IPS-NIHi11 (cell line): ENCODE measurements around the gene DESI2.
"Not testable (repeated sequence)": the region's sequence is repeated elsewhere in the genome, so short reads cannot be mapped to it uniquely, and the experiment has no call there.

ENCODE experiments used
- DNase-seq: peaks from one replicate; pipeline ENCODE4 v3.0.0; 2012; ENCODE audit warnings: mixed read lengths, low spot score

Gene DESI2

DNA sequence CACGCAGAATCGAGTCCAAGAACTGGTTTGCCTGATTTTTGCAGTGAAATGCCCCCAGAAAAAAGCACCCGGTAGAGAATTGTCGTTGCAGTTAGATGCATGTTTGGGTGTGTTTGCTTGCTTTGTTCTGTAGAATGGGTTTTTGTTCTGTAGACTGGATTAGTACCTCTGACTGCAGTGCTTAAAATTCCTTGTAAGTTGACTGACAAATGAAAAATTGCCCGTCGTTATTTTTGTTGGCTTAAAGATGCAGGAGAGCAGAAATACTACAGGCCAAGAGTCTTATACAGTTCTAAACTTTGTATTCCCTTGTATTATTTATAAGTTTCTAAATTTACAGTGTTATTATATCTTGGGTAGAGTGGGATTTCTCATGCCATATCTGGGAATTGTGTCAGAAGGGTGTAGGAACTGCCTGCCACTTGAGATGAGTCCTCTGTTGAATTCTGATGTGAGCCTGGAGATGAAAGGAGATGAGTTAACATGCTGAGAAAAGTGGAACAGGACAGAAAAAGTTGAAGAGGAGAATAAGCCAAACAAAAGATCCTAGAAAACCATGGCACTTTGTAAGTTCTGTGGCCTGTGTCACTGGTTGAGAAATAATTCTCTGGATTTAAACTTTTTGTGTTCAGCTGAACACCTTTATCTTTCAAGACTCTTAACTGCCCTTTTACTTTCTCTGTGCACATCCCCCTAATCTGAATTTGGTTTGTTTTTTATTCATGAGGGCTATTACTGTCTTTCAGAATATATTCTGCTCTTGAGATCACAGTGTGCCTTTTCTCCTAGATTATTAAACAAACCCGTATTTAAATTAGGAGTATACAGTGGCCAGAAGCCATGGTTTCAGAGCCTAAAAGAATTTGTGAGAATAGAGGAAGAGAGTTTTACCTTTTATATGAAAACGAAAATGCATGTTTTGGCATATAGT, 1.4 kb downstream of the DESI2 start:
- DNase-seq = no peak

DNA sequence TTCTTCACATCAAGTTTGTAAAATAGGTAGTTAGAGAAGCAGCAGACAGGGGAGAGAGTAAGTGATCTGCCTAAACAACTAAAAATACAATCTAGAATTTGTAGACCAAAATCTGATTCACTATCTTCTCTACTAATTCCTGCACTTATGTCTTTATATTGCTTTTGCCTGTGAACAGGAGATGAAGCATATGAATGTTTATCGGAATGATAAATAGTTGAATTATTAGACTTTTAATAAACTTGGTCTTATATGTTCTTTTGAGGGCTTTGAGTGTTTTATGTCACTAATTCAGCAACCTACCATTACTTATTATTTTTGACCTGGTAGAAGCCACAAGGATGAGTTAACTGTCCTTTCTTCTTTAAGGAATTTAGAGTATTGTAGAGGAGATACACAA, 2.3 kb downstream of the DESI2 start:
- DNase-seq = no peak

DNA sequence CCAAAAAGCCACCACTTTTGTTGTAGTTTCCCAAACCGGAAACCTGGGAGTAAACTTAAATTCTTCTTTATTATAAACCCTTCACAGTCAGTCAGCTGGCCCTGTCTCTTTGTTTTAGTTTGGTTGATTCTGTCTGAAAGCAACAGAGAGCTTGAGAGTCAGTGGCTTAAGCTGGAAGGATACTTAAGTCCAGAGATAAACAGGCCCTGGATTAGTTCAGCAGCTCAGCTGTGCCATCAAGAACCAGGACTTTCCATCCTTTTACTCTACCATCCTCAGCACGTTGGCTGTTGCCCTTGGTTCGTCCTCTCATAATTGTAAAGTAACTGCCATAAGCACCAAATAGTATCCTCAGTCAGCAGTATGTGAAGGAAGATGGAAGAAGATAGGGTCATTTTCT, 4.5 kb downstream of the DESI2 start:
- no peak for DNase-seq

DNA sequence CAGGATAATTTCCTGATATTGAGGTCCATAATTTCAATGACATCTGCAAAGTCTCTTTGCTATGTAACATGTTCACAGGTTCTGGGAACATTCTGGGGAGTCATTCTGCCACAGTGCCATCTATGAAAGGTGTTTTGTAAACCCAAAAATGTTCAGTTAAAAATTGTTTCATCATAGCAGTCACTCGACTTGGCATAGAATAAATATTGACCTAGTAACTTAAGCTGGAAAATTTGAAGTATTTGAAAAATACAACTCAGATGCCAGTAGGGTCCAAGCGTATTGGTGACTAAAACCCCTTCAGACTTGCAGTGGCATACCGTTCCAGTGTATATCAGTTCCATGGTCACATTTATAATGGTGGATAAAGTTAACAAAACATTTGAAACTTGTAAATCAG, 6.8 kb downstream of the DESI2 start:
- no peak for DNase-seq

DNA sequence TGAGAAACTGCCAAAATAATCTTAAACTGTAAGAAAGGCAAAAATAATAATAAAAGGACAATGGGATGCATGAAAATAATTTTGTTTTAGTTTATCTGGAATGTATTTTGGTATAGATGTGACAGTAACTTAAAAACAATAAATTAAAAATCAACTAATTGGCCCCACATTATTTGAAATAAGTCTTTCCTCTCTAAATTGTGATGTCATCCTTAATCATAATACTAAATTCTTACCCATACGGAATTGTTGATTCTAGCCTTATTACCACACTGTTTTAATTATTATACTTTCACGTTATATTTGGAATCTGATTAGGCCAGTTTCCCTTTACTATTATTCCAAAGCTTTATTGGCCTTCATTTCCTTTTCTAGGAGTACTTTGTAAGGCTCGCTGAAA, 7.7 kb downstream of the DESI2 start:
- no peak for DNase-seq

DNA sequence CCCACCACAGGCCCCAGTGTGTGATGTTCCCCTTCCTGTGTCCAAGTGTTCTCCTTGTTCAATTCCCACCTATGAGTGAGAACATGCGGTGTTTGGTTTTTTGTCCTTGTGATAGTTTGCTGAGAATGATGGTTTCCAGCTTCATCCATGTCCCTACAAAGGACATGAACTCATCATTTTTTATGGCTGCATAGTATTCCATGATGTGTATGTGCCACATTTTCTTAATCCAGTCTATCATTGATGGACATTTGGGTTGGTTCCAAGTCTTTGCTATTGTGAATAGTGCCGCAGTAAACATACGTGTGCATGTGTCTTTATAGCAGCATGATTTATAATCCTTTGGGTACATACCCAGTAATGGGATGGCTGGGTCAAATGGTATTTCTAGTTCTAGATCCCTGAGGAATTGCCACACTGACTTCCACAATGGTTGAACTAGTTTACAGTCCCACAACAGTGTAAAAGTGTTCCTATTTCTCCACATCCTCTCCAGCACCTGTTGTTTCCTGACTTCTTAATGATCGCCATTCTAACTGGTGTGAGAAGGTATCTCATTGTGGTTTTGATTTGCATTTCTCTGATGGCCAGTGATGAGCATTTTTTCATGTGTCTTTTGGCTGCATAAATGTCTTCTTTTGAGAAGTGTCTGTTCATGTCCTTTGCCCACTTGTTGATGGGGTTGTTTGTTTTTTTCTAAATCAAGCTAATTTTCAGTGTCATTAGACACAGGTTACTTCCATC, 8.8 kb downstream of the DESI2 start:
- not testable (repeated sequence) for DNase-seq

DNA sequence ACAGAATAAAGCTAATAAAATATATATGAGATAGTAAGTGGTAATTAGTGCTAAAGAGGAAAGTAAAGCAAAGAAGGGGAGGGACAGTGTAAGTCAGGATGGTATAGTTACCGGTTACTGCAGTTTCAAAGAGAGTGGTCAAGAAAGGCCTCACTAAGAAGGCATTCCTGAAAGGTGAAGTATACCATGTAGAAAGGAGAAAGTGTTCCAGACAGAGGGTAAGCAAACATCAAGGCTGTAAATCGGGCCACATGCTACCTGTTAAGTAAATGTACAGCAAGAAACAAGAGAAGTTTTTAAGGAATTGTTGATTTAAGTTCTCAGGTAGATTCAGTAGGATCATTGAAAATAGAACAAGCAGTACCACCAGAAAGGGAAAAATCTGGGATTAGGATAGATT, 9.7 kb downstream of the DESI2 start:
- DNase-seq = no peak

DNA sequence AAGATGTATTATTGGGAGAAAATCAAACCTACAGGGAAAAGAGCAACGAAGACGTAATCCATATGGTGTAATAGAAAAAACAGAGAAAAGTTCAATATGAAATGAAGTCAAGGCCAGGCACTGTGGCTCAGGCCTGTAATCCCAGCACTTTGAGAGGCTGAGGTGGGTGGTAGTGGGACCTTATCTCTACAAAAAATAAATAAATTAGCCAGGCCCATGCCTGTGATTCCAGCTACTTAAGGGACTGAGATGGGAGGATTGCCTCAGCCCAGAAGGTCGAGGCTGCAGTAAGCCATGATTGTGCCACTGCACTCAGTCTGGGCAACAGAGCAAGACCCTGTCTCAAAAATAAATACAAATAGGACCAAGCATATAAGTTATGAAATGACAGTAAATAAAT, 11.4 kb downstream of the DESI2 start:
- DNase-seq = no peak

DNA sequence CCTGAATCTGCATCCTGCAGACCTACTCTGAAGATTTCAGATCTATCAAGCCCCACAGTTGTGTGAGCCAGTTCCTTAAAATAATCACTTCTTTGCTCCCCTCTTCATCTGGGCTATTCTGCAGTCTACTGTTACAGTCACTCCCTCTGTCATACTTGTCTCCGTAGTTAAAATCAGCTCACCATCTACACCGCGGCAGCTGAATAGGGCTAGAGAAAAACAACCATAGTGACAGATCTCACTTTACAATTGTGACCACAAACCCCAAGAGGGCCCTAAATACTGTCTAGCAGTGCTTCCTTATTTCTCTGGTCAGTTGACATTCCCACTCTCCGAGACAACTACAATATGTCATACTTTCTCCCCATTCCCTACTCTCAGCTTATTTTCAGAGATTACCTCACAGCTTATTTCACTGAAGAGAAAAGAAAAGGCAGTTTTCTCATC, 12.9 kb downstream of the DESI2 start:
- no peak for DNase-seq

DNA sequence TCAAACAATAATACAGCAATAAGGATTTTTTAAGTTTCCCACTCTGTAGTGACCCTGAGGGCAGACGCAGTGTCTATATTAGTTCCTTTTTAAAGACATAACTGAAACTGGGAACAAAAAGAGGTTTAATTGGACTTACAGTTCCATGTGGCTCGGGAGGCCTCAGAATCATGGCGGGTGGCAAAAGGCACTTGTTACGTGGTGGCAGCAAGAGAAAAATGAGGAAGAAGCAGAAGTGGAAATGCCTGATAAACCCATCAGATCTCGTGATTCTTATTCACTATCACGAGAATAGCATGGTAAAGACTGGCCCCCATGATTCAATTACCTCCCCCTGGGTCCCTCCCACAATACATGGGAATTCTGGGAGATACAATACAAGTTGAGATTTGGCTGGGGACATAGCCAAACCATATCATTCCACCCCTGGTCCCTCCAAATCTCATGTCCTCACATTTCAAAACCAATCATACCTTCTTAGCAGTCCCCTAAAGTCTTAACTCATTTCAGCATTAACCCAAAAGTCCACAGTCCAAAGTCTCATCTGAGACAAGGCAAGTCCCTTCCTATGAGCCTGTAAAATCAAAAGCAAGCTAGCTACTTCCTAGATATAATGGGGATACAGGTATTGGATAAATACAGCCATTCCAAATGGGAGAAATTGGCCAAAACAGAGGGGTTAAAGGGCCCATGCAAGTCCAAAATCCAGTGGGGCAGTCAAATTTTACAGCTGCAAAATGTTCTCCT, 13.9 kb downstream of the DESI2 start:
- DNase-seq = not testable (repeated sequence)

DNA sequence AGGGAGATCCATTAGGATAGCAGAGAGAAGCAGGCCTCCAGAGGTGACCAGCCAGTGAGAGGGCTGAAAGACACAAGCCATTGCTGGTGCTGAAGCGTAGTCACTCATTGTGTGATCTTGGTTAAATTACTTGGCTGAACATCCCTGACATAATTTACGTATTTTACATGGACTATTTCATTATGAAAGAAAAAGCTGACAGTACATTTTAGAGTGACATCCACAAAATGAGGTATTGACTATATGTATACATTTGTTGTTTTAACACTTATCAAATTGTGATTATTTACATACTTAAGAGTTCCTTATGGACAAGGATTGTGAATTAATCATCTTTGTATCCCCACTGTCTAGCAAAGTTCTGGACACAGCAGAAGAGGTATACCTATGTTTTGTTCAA, 14.9 kb downstream of the DESI2 start:
- DNase-seq = no peak

DNA sequence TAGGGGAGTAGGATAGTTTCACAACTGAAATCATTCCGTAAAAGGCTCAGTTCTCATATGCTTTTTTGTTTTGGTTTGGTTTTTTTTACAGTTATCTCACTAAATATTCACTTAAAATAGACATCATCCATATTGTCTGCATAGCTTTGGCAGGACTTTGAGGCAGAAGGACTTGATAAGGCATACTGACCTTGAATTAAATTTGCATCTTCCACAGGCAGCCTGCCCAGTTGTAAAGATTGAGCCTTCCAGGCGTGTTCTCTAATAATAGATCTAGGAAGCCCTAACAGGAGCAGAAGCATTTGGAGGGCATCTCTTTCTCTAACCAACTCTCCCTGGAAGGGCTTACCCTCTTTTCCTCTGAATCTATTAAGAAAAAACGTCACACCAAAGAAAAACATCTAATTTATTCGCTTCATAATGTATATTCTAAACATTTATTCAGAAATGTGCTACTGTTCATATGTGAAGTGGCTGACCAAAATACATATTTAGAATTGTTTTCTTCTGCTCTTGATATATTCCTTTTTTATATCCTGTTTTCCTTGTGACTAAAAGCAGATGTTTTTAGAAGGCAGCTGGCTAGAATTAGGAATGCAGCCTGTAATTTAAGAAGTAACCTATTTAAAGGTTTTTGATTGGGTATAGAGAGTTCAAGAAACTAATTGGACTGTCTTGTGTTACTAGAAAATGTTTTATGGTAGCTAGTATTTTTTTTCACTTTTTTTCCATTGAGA, 20.2 kb downstream of the DESI2 start:
- no peak for DNase-seq

DNA sequence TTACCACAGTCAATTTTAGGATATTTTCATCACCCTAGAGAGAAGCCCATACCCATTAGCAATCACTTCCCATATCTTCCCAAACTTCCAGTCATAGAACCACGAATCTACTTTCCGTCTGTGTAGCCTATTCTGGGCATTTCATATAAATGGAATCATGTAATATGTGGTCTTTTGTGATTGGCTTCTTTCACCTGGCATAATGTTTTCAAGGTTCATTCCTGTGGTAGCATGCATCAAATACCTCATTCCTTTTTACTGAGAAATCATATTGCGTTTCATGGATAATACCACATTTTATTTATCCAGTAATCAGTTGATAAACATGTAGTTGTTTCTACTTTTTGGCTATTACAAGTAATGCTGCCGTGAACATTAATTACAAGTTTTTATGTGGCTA, 21.5 kb downstream of the DESI2 start:
- DNase-seq = no peak

DNA sequence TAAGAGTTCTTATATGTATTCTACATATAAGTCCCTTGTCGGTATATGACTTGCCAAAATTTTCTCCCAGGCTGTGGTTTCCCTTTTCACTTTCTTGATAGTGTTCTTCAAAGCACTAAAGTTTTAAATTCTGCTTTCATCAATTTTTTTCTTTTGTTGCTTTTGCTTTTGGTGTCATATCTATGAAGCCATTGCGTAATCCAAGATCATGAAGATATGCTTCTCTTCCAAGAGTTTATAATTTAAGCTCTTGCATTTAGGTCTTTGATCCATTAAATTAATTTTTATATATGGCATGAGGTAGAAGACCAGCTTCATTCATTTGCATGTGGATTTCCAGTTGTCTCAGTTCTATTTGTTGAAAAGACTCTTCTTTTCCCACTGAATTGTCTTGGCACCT, 22.2 kb downstream of the DESI2 start:
- no peak for DNase-seq

DNA sequence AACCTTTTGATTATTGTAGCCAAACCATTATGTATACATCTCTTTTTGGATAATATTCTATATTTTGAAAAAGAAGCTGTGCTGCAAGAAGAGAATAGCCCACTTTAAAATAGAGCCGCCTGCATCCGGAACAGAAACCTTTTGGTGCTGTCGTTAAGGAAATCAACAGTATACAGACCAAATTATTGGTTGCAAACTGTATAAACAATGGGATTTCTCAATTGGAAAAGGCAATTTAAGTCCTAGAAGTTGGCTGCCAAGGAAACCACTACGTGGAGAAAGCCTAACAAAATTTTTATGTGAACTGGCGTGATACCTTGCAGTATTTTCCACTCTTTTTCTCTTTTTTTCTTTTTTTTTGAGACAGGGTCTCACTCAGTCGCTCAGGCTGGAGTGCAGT, 25.8 kb downstream of the DESI2 start:
- DNase-seq = no peak

DNA sequence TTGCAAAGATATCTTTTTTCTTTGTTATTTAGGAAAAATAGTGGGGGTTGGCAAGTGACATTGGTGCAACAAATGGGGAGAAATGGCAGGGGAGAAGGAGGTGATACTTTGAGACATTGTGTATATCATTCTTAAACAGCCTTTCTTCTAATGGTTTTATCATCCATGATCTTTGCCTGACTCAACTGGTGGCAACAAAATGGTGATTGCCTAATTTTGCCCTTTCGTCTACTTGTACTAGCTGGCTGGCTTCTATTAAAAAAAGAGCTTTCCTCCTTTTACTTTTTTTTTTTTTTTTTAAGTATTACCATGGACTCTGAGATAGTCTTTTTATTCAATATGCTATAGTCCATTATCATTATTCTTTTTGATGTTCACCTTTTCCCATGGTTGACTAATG, 27.7 kb downstream of the DESI2 start:
- DNase-seq = no peak

DNA sequence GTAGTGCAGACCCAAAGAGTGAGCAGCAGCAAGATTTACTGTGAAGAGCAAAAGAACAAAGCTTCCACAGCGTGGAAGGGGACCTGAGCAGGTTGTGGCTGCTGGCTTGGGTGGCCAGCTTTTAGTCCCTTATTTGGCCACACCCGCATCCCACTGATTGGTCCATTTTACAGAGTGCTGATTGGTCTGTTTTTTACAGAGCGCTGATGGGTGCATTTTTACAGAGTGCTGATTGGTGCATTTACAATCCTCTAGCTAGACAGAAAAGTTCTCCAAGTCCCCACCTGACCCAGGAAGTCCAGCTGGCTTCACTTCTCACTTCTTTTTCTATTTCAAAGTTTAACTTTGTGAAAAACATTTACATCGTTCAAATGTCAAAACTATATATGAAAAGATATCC, 29.2 kb downstream of the DESI2 start:
- DNase-seq = not testable (repeated sequence)

DNA sequence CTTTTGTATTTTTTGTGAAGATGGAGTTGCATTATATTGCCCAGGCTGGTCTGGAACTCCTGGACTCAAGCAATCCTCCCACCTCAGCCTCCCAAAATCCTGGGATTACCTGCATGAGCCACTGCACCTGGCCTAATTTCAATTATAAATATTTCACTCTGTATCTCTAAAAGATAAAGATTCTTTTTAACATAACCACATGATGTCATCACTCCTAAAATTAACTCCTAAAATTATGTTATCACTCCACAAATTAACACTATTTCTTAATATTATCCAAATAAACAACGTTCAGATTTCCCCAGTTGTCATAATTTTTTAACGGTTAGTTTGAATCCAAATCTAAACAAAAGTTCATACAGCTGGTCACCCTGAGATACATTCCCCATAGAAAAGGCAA, 43.0 kb downstream of the DESI2 start:
- no peak for DNase-seq

DNA sequence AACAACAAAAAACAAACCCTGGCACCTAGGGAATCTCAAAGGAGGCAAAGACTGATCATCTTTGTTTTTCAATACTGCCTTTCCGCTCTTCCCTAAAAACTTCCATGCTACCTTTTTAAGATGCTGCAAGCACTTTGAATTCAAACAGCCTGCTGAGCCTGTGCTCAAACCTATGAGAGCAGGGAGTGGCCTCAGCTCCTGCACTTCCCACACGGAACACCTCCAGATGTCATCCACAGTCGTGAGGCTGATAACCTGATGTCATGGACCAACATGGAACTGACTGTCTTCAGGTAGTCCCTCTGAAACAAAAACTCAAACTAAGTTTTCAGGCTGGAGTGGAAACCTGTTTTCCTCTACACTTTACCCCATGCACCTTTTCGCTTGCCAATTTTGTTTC, 46.8 kb downstream of the DESI2 start:
- DNase-seq = no peak

DNA sequence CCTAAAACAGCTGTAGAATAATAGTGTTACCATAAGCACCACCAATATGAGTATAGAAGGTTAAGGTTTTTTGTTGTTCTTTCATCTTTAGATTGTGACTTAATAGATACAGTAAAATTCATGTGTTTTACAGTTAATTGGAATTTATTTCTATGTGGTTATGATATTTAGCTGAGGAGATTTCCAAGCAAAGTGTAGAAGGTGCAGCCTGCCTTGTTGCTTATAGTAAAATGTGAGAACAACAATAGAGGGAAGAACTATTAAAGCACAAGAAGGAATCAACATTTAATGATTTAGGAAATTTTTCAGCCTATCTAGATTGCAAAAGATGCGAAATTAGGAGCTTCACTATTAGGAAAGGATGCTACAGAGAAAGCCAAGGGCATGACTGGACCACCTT, 47.9 kb downstream of the DESI2 start:
- DNase-seq = no peak

DNA sequence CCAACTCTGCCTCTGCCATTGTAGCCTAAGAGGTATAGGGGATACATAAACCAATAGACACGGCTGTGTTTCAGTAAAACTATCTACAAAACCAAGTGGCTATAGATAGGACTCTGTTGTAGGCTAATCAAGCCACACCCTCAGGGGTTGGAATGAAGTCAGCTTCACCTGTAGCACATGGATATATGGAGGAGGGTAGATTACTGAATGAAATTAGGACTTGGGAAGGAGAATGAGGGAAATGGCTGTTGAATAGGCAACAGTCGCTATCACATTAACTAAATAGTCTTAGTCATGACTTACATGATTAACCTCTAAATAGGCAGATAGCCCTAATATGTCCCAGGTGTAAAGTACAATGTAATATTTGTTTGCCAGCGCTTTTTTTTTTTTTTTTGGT, 49.7 kb downstream of the DESI2 start:
- DNase-seq = no peak

DNA sequence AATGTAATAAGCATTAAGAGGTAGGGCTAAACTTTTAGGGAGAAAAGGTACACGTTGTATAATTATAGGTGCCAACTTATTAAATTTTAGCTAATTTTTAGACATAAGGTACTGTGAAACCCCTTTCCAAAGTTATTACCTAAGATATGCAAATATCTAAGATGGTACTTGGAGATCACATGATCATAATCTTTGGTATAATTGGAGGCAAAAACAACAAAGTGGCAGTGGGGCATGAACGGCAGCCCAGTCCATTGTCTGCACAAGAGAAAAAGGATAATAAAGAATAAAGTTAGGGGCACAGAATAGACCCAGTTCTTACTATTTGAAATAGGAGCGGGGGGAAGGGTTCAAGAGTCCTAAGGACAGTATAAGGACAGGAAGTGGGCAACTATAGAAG, 51.2 kb downstream of the DESI2 start:
- no peak for DNase-seq
